K562 (cell line): ENCODE results near the gene FBLIM1. TPM values are rescaled to one million over a fixed set of nuclear protein-coding genes. Genes with fewer than 3 reads are reported as not detected.

ENCODE experiments used
- ARHGAP35 ChIP-seq: fragments of 450-650 bp; IDR thresholded peaks from 2 replicates; pipeline ENCODE4 v1.6.1; 2018; ENCODE audit not compliant: partially characterized antibody
- CBFB ChIP-seq: sonication (generic); formaldehyde crosslinking; IDR thresholded peaks from 2 replicates; pipeline ENCODE4 v1.4.0; 2020; ENCODE audit warnings: mild to moderate bottlenecking, missing genetic modification reagents
- CBX8 ChIP-seq: fragments of 200-600 bp; sonication (generic); IDR thresholded peaks from 2 replicates; pipeline ENCODE4 v1.6.1; 2012; ENCODE audit warnings: borderline replicate concordance, mixed run types, low read depth, mild to moderate bottlenecking, moderate library complexity, mixed read lengths, low read length, control low read depth, inconsistent platforms; ENCODE audit not compliant: poor library complexity, severe bottlenecking; ENCODE audit errors: extremely low read depth
- CCAR2 ChIP-seq: fragments of 200-400 bp; formaldehyde crosslinking; IDR thresholded peaks from 2 replicates; pipeline ENCODE4 v1.6.1; 2017; ENCODE audit warnings: mild to moderate bottlenecking, low read depth, low read length
- CHCHD3 ChIP-seq: fragments of 250-450 bp; sonication (Bioruptor Pico); IDR thresholded peaks from 2 replicates; pipeline ENCODE4 v2.1.2; 2022; ENCODE audit warnings: mild to moderate bottlenecking
- CTBP1 ChIP-seq: fragments of 450-650 bp; IDR thresholded peaks from 2 replicates; pipeline ENCODE4 v1.6.1; 2016; ENCODE audit warnings: borderline replicate concordance
- ERF ChIP-seq: fragments of 450-650 bp; formaldehyde crosslinking; IDR thresholded peaks from 2 replicates; pipeline ENCODE4 v1.4.0; 2020; ENCODE audit warnings: mild to moderate bottlenecking, mixed read lengths
- FOS ChIP-seq: IDR thresholded peaks from 3 replicates; pipeline ENCODE4 v1.6.1; 2011; ENCODE audit not compliant: insufficient read length; ENCODE audit errors: extremely low read depth
- GTF2A2 ChIP-seq: IDR thresholded peaks from 2 replicates; pipeline ENCODE4 v1.6.1; 2016; ENCODE audit warnings: mild to moderate bottlenecking, missing genetic modification characterization, missing compliant biosample characterization
- HMG20B ChIP-seq: fragments of 250-450 bp; sonication (Bioruptor Pico); IDR thresholded peaks from 2 replicates; pipeline ENCODE4 v1.5.0; 2021; ENCODE audit warnings: mild to moderate bottlenecking
- HNRNPLL ChIP-seq: fragments of 200-400 bp; formaldehyde crosslinking; IDR thresholded peaks from 2 replicates; pipeline ENCODE4 v1.6.1; 2017; ENCODE audit warnings: low read length, low read depth, mild to moderate bottlenecking; ENCODE audit not compliant: poor library complexity, severe bottlenecking
- MAFF ChIP-seq: IDR thresholded peaks from 2 replicates; pipeline ENCODE4 v1.6.1; 2012; ENCODE audit warnings: low read length, improper control_type of control experiment
- MAFG ChIP-seq: fragments of 450-650 bp; conservative IDR thresholded peaks from 2 replicates; pipeline ENCODE4 v1.6.1; 2016; ENCODE audit warnings: missing genetic modification characterization, missing compliant biosample characterization
- MYC ChIP-seq, 2 experiments: fragments of 250-450 bp in 1 of 2; sonication (Bioruptor Pico) in 1 of 2; IDR thresholded peaks; 2 replicates each; pipeline versions ENCODE4 v1.5.1 to v1.6.1; 2012 to 2021; ENCODE audit warnings: low read depth in 2 of 2, borderline replicate concordance in 1 of 2, improper control_type of control experiment in 1 of 2, low read length in 1 of 2, mild to moderate bottlenecking in 1 of 2, moderate library complexity in 1 of 2
- POLR2A ChIP-seq: fragments of 450-650 bp; conservative IDR thresholded peaks from 2 replicates; pipeline ENCODE4 v1.6.1; 2016
- RHOXF2B ChIP-seq: fragments of 250-450 bp; sonication (Bioruptor Pico); conservative IDR thresholded peaks from 2 replicates; pipeline ENCODE4 v1.5.1; 2021
- STAG1 ChIP-seq: sonication (generic); formaldehyde crosslinking; IDR thresholded peaks from 2 replicates; pipeline ENCODE4 v1.5.0; 2020; ENCODE audit warnings: missing genetic modification reagents, borderline replicate concordance
- THAP12 ChIP-seq: fragments of 250-450 bp; sonication (Bioruptor Pico); IDR thresholded peaks from 2 replicates; pipeline ENCODE4 v1.9.0; 2021; ENCODE audit warnings: mild to moderate bottlenecking, inconsistent platforms
- TRIM24 ChIP-seq, 2 experiments: fragments of 450-650 bp; IDR thresholded peaks; 2 replicates each; pipeline ENCODE4 v1.6.1; 2016
- ZBTB17 ChIP-seq: fragments of 450-650 bp; formaldehyde crosslinking; IDR thresholded peaks from 2 replicates; pipeline ENCODE4 v1.4.0; 2020; ENCODE audit warnings: mild to moderate bottlenecking
- ZFP1 ChIP-seq: fragments of 450-650 bp; formaldehyde crosslinking; IDR thresholded peaks from 2 replicates; pipeline ENCODE4 v1.4.0; 2020; ENCODE audit warnings: mild to moderate bottlenecking, mixed read lengths
- ZNF12 ChIP-seq: sonication (generic); formaldehyde crosslinking; IDR thresholded peaks from 2 replicates; pipeline ENCODE4 v1.4.0; 2020; ENCODE audit warnings: mild to moderate bottlenecking, missing genetic modification reagents
- ZNF197 ChIP-seq: fragments of 200-800 bp; sonication (Bioruptor generic); IDR thresholded peaks from 2 replicates; pipeline ENCODE4 v1.6.1; 2016; ENCODE audit warnings: low read depth, missing genetic modification characterization, missing compliant biosample characterization
- ZNF316 ChIP-seq: fragments of 450-650 bp; IDR thresholded peaks from 2 replicates; pipeline ENCODE4 v1.6.1; 2016
- ZNF347 ChIP-seq: fragments of 450-650 bp; formaldehyde crosslinking; IDR thresholded peaks from 2 replicates; pipeline ENCODE4 v1.4.0; 2020; ENCODE audit warnings: low read depth, mild to moderate bottlenecking, moderate library complexity
- ZNF431 ChIP-seq: sonication (generic); formaldehyde crosslinking; IDR thresholded peaks from 2 replicates; pipeline ENCODE4 v1.8.0; 2022; ENCODE audit warnings: mild to moderate bottlenecking, missing genetic modification reagents
- polyA plus RNA-seq, 8 experiments: library from polyadenylated mRNA; depleted of rRNA in 4 of 8; stranded (reverse) in 5 of 8; unstranded in 3 of 8; fragments of >200 nt; fragmentation: Nextera tagmentation in 2 of 8; fragmentation: Illumina TruSeq in 1 of 8; extraction: Ambion mirVana in 2 of 8; extraction: Trizol in 1 of 8; gene quantifications; 2 replicates each; pipeline versions ENCODE4 v1.2.1 to v1.2.3, GENCODE V29; 2011 to 2014; ENCODE audit warnings: inconsistent platforms in 1 of 8, missing spikeins in 1 of 8
- total RNA-seq, 7 experiments: library from RNA; depleted of rRNA in 6 of 7; stranded (reverse); fragments of >200 nt in 6 of 7; fragmentation: Illumina TruSeq in 2 of 7; extraction: Trizol in 2 of 7; gene quantifications; 2 replicates each; pipeline versions ENCODE4 v1.2.1 to v1.2.3, GENCODE V29; 2011 to 2021; ENCODE audit warnings: low replicate concordance in 1 of 7
- TF ChIP-seq, protein P1 (sequence below): fragments of 250-450 bp; sonication (Bioruptor Pico); IDR thresholded peaks from 2 replicates; pipeline ENCODE4 v1.5.0; 2021
- TF ChIP-seq, protein P2 (sequence below): sonication (generic); IDR thresholded peaks from 2 replicates; pipeline ENCODE4 v1.6.1; 2016

FBLIM1 gene
- total and polyA plus RNA-seq, 9 of the 15 experiments (the other 6 are each of a cell fraction or from before 2014, with no cell fraction given) = 0.14 to 0.24 TPM; not detected in 7

DNA sequence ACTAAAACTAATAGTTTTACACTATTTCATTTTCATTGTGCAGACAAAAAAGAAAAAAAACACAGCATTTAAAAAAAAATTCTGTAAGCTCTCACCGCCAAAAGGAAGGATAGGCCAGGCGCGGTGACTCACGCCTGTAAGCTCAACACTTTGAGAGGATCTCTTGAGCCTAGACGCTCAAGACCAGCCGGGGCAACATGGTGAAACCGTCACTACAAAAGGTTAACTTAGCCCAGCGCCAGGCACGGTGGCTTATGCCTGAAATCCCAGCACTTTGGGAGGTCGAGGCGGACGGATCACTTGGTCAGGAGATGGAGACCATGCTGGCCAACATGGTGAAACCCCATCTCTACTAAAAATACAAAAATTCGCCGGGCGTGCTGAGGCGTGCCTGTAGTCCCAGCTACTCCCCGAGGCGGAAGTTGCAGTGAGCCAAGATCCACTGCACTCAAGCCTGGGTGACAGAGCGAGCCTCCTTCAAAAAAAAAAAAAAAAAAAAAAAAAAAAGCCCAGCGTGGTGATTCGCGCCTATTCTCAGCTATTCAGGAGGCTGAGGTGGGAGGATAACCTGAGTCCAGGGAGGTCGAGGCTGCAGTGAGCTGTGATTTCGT, 74.6 kb downstream of the FBLIM1 start (continued):
- TF ChIP-seq ZFP1 (CRISPR knock-in tag) (no peak), ARHGAP35 (no peak), POLR2A (peak; percentile 89), CCAR2 (no peak), MAFG (no peak), GTF2A2 (tag) (no peak), CBFB (CRISPR knock-in tag) (no peak), ZBTB17 (peak; percentile 79), MYC (IDR thresholded peaks at IDR 0.05; ENCODE audit: low read depth, low read length) (peak; percentile 66), MYC (CRISPR knock-in tag; IDR thresholded peaks at IDR 0.05; ENCODE audit: borderline replicate concordance, low read depth) (no peak), ERF (CRISPR knock-in tag) (no peak), ZNF431 (CRISPR knock-in tag) (no peak), ZNF316 (no peak), HNRNPLL (no peak), TRIM24 (IDR thresholded peaks at IDR 0.05) (no peak), STAG1 (CRISPR knock-in tag) (no peak), MAFF (no peak), CHCHD3 (CRISPR knock-in tag) (no peak), RHOXF2B (CRISPR knock-in tag) (0 out of 2 replicates have a peak, but pooled peaks have one; percentile 65), CBX8 (no peak), THAP12 (no peak), ZNF347 (CRISPR knock-in tag) (no peak), ZNF12 (0 out of 2 replicates have a peak, but pooled peaks have one; percentile 25), FOS (no peak), ZNF197 (CRISPR knock-in tag) (no peak), CTBP1 (no peak), HMG20B (CRISPR knock-in tag) (no peak)
- TF ChIP-seq, protein P1, sequence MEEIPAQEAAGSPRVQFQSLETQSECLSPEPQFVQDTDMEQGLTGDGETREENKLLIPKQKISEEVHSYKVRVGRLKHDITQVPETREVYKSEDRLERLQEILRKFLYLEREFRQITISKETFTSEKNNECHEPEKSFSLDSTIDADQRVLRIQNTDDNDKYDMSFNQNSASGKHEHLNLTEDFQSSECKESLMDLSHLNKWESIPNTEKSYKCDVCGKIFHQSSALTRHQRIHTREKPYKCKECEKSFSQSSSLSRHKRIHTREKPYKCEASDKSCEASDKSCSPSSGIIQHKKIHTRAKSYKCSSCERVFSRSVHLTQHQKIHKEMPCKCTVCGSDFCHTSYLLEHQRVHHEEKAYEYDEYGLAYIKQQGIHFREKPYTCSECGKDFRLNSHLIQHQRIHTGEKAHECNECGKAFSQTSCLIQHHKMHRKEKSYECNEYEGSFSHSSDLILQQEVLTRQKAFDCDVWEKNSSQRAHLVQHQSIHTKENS (CRISPR knock-in tag) = no peak
- TF ChIP-seq, protein P2, sequence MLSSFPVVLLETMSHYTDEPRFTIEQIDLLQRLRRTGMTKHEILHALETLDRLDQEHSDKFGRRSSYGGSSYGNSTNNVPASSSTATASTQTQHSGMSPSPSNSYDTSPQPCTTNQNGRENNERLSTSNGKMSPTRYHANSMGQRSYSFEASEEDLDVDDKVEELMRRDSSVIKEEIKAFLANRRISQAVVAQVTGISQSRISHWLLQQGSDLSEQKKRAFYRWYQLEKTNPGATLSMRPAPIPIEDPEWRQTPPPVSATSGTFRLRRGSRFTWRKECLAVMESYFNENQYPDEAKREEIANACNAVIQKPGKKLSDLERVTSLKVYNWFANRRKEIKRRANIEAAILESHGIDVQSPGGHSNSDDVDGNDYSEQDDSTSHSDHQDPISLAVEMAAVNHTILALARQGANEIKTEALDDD = no peak
